ENCODE data around the gene SCAF1.

DNA sequence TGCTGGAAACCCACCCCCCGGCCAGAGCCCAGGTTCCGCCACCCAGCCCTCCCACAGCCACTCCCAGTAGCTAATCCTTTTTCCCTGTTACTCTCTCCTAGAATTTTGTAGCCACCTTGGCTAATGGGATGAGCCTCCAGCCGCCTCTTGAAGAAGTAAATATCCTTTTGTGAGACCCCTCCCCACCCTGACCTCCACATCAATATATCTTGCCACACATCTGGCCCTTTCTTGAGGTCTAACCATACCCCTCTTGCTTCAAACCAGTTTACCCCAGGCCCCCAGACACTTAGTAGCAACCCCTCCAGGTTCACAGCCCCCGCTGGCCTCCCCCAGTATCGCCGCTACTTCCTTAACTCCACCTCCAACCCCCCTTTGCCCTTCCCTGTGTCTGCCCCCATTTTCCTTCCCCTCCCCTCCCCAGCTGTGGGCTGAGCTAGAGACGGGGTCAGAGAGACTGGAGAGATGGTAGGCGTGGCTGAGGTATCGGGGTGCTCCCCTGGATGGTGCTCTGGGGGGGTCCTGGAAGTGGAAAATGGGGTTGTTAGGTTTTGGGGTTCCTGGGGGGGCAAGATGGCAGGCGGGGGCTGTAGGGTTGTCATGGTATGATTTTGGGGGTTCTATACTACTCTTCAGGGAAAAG lies 37.9 kb downstream of the SCAF1 start:
- TF ChIP-seq, protein P1, sequence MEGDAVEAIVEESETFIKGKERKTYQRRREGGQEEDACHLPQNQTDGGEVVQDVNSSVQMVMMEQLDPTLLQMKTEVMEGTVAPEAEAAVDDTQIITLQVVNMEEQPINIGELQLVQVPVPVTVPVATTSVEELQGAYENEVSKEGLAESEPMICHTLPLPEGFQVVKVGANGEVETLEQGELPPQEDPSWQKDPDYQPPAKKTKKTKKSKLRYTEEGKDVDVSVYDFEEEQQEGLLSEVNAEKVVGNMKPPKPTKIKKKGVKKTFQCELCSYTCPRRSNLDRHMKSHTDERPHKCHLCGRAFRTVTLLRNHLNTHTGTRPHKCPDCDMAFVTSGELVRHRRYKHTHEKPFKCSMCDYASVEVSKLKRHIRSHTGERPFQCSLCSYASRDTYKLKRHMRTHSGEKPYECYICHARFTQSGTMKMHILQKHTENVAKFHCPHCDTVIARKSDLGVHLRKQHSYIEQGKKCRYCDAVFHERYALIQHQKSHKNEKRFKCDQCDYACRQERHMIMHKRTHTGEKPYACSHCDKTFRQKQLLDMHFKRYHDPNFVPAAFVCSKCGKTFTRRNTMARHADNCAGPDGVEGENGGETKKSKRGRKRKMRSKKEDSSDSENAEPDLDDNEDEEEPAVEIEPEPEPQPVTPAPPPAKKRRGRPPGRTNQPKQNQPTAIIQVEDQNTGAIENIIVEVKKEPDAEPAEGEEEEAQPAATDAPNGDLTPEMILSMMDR (IDR thresholded peaks at IDR 0.05), result no peak
- TF ChIP-seq EZH2 (IDR thresholded peaks at IDR 0.05), result no peak

Data from neural progenitor cell (in vitro differentiated cells).